ENCODE results near the gene IYD.
A peak's percentile ranks its signal among the peaks of the same experiment; 100 is the strongest.

Gene IYD

GRCh38 chr6:150406948-150407347 is 38.1 kb downstream of the IYD start:
- DNase-seq (ENCODE audit: insufficient read length) (no peak), FAIRE-seq (no peak)
- TF ChIP-seq POLR2AphosphoS5 (IDR thresholded peaks at IDR 0.05; ENCODE audit: low read depth, low read length) (no peak), TAF1 (IDR thresholded peaks at IDR 0.05; ENCODE audit: borderline replicate concordance, low read depth, low read length) (no peak), POLR2A (IDR thresholded peaks at IDR 0.05; ENCODE audit: low read depth, low read length) (no peak)

GRCh38 chr6:150408842-150409241 is 40.0 kb downstream of the IYD start:
- DNase-seq (ENCODE audit: insufficient read length) (no peak), FAIRE-seq (no peak)
- TF ChIP-seq POLR2A (IDR thresholded peaks at IDR 0.05; ENCODE audit: low read depth, low read length) = no peak
- TF ChIP-seq TAF1 (IDR thresholded peaks at IDR 0.05; ENCODE audit: borderline replicate concordance, low read depth, low read length) = no peak
- no peak for TF ChIP-seq POLR2AphosphoS5 (IDR thresholded peaks at IDR 0.05; ENCODE audit: low read depth, low read length)

GRCh38 chr6:150409576-150410066 is 40.8 kb downstream of the IYD start:
- TF ChIP-seq POLR2A (IDR thresholded peaks at IDR 0.05; ENCODE audit: low read depth, low read length) (no peak), POLR2AphosphoS5 (IDR thresholded peaks at IDR 0.05; ENCODE audit: low read depth, low read length) (no peak), TAF1 (IDR thresholded peaks at IDR 0.05; ENCODE audit: borderline replicate concordance, low read depth, low read length) (no peak)
- FAIRE-seq (no peak), DNase-seq (ENCODE audit: insufficient read length) (no peak)

GRCh38 chr6:150410399-150410798 is 41.6 kb downstream of the IYD start:
- no peak for TF ChIP-seq TAF1 (IDR thresholded peaks at IDR 0.05; ENCODE audit: borderline replicate concordance, low read depth, low read length)
- TF ChIP-seq POLR2AphosphoS5 (IDR thresholded peaks at IDR 0.05; ENCODE audit: low read depth, low read length) = no peak
- TF ChIP-seq POLR2A (IDR thresholded peaks at IDR 0.05; ENCODE audit: low read depth, low read length) = no peak
- no peak for FAIRE-seq
- no peak for DNase-seq (ENCODE audit: insufficient read length)

- no peak for FAIRE-seq
- TF ChIP-seq POLR2AphosphoS5 (IDR thresholded peaks at IDR 0.05; ENCODE audit: low read depth, low read length) (no peak), POLR2A (IDR thresholded peaks at IDR 0.05; ENCODE audit: low read depth, low read length) (no peak), TAF1 (IDR thresholded peaks at IDR 0.05; ENCODE audit: borderline replicate concordance, low read depth, low read length) (no peak)
- no peak for DNase-seq (ENCODE audit: insufficient read length)
Observed at GRCh38 chr6:150410906-150411305, 42.1 kb downstream of the IYD start.

- FAIRE-seq (no peak), DNase-seq (ENCODE audit: insufficient read length) (no peak)
- TF ChIP-seq POLR2AphosphoS5 (IDR thresholded peaks at IDR 0.05; ENCODE audit: low read depth, low read length) (no peak), POLR2A (IDR thresholded peaks at IDR 0.05; ENCODE audit: low read depth, low read length) (no peak), TAF1 (IDR thresholded peaks at IDR 0.05; ENCODE audit: borderline replicate concordance, low read depth, low read length) (no peak)
Observed at GRCh38 chr6:150412221-150412620, 43.4 kb downstream of the IYD start.

GRCh38 chr6:150413198-150413597 is 44.4 kb downstream of the IYD start:
- DNase-seq (ENCODE audit: insufficient read length) (no peak), FAIRE-seq (no peak)
- no peak for TF ChIP-seq POLR2A (IDR thresholded peaks at IDR 0.05; ENCODE audit: low read depth, low read length)
- no peak for TF ChIP-seq TAF1 (IDR thresholded peaks at IDR 0.05; ENCODE audit: borderline replicate concordance, low read depth, low read length)
- no peak for TF ChIP-seq POLR2AphosphoS5 (IDR thresholded peaks at IDR 0.05; ENCODE audit: low read depth, low read length)

- TF ChIP-seq TAF1 (IDR thresholded peaks at IDR 0.05; ENCODE audit: borderline replicate concordance, low read depth, low read length) (no peak), POLR2A (IDR thresholded peaks at IDR 0.05; ENCODE audit: low read depth, low read length) (no peak), POLR2AphosphoS5 (IDR thresholded peaks at IDR 0.05; ENCODE audit: low read depth, low read length) (no peak)
- FAIRE-seq (no peak), DNase-seq (ENCODE audit: insufficient read length) (no peak)
Observed at GRCh38 chr6:150413781-150414281, 45.0 kb downstream of the IYD start.

- no peak for FAIRE-seq
- no peak for DNase-seq (ENCODE audit: insufficient read length)
- no peak for TF ChIP-seq TAF1 (IDR thresholded peaks at IDR 0.05; ENCODE audit: borderline replicate concordance, low read depth, low read length)
- TF ChIP-seq POLR2A (IDR thresholded peaks at IDR 0.05; ENCODE audit: low read depth, low read length) = no peak
- no peak for TF ChIP-seq POLR2AphosphoS5 (IDR thresholded peaks at IDR 0.05; ENCODE audit: low read depth, low read length)
Observed at GRCh38 chr6:150416128-150416527, 47.3 kb downstream of the IYD start.

- no peak for DNase-seq (ENCODE audit: insufficient read length)
- FAIRE-seq = no peak
- TF ChIP-seq POLR2AphosphoS5 (IDR thresholded peaks at IDR 0.05; ENCODE audit: low read depth, low read length) (no peak), POLR2A (IDR thresholded peaks at IDR 0.05; ENCODE audit: low read depth, low read length) (no peak), TAF1 (IDR thresholded peaks at IDR 0.05; ENCODE audit: borderline replicate concordance, low read depth, low read length) (no peak)
Observed at GRCh38 chr6:150417250-150417649, 48.4 kb downstream of the IYD start.

GRCh38 chr6:150417899-150418826 is 49.4 kb downstream of the IYD start:
- TF ChIP-seq TAF1 (IDR thresholded peaks at IDR 0.05; ENCODE audit: borderline replicate concordance, low read depth, low read length) = no peak
- TF ChIP-seq POLR2AphosphoS5 (IDR thresholded peaks at IDR 0.05; ENCODE audit: low read depth, low read length) = no peak
- no peak for TF ChIP-seq POLR2A (IDR thresholded peaks at IDR 0.05; ENCODE audit: low read depth, low read length)
- FAIRE-seq (peak; percentile 83), DNase-seq (ENCODE audit: insufficient read length) (peak; percentile 20)

All from GM12892 (cell line).